Mesendoderm (in vitro differentiated cells): ENCODE results near the gene RPAP3.
A peak's percentile ranks its signal among the peaks of the same experiment; 100 is the strongest.

ENCODE experiments used
- DNase-seq: peaks from one replicate; pipeline ENCODE4 v3.0.0; 2013
- H2AK5ac ChIP-seq: 2 replicates; pipeline ENCODE4 v1.6.1; 2013; ENCODE audit warnings: low read length, inconsistent platforms
- H2BK120ac ChIP-seq: 2 replicates; pipeline ENCODE4 v1.6.1; 2013; ENCODE audit warnings: low read depth, mild to moderate bottlenecking, low read length, moderate library complexity, mixed read lengths
- H2BK15ac ChIP-seq: replicated peaks from 2 replicates; pipeline ENCODE4 v1.6.1; 2013; ENCODE audit warnings: low read depth, mild to moderate bottlenecking, moderate library complexity
- H2BK5ac ChIP-seq: 2 replicates; pipeline ENCODE4 v1.6.1; 2013; ENCODE audit warnings: low read length, inconsistent platforms
- H3K18ac ChIP-seq: 2 replicates; pipeline ENCODE4 v1.6.1; 2013; ENCODE audit warnings: mild to moderate bottlenecking, low read length, mixed read lengths
- H3K23ac ChIP-seq: one replicate; pipeline ENCODE4 v1.6.1; 2013; ENCODE audit warnings: low read length
- H3K27ac ChIP-seq: 2 replicates; pipeline ENCODE4 v1.5.1; 2013; ENCODE audit warnings: low read depth, mild to moderate bottlenecking, inconsistent platforms, low read length, moderate library complexity
- H3K27me3 ChIP-seq: 2 replicates; pipeline ENCODE4 v1.6.1; 2013; ENCODE audit warnings: low read length, control low read depth, mild to moderate bottlenecking, inconsistent platforms; ENCODE audit not compliant: insufficient read depth, poor library complexity
- H3K36me3 ChIP-seq: 2 replicates; pipeline ENCODE4 v1.6.1; 2013; ENCODE audit warnings: low read length, inconsistent platforms; ENCODE audit not compliant: control insufficient read depth, insufficient read depth
- H3K4ac ChIP-seq: one replicate; pipeline ENCODE4 v1.6.1; 2013; ENCODE audit warnings: low read depth, mild to moderate bottlenecking, low read length, moderate library complexity
- H3K4me1 ChIP-seq: 2 replicates; pipeline ENCODE4 v1.6.1; 2013; ENCODE audit warnings: low read depth, low read length, inconsistent platforms; ENCODE audit not compliant: control insufficient read depth
- H3K4me2 ChIP-seq: 2 replicates; pipeline ENCODE4 v1.6.1; 2013; ENCODE audit warnings: low read length
- H3K4me3 ChIP-seq: 2 replicates; pipeline ENCODE4 v1.5.1; 2013; ENCODE audit warnings: mild to moderate bottlenecking, low read length
- H3K56ac ChIP-seq: one replicate; pipeline ENCODE4 v1.6.1; 2013; ENCODE audit warnings: low read length
- H3K79me1 ChIP-seq: 2 replicates; pipeline ENCODE4 v1.6.1; 2013; ENCODE audit warnings: low read length, inconsistent platforms
- H3K79me2 ChIP-seq: 2 replicates; pipeline ENCODE4 v1.6.1; 2013; ENCODE audit warnings: mild to moderate bottlenecking, low read length; ENCODE audit not compliant: control insufficient read depth, insufficient read depth
- H3K9ac ChIP-seq: 2 replicates; pipeline ENCODE4 v1.6.1; 2013; ENCODE audit warnings: low read length, inconsistent platforms
- H4K5ac ChIP-seq: one replicate; pipeline ENCODE4 v1.6.1; 2013; ENCODE audit warnings: low read length
- H4K8ac ChIP-seq: one replicate; pipeline ENCODE4 v1.6.1; 2013; ENCODE audit warnings: low read depth, mild to moderate bottlenecking, control low read depth, low read length, moderate library complexity
- WGBS: extraction: QIAGEN DNeasy Blood & Tissue Kit; methylation state at CpG from one replicate; pipeline ENCODE4 v1.1.7; 2013; ENCODE audit warnings: low lambda C conversion rate, missing lambda C conversion rate; ENCODE audit not compliant: insufficient coverage; ENCODE audit errors: extremely low coverage; 5-methylcytosine and 5-hydroxymethylcytosine counted together

Gene RPAP3

GRCh38 chr12:47722136-47722834, 16.5 kb upstream of the RPAP3 start:
- Histone ChIP-seq H3K79me2 (no peaks in the 10 kb centered on the region), H4K5ac (no peak overlapping the region), H3K23ac (no peak overlapping the region), H3K27me3 (no peaks in the 10 kb centered on the region), H3K36me3 (no peaks in the 10 kb centered on the region), H3K9ac (no peak overlapping the region), H2BK15ac (no peak overlapping the region), H2BK5ac (no peak overlapping the region), H3K18ac (no peak overlapping the region), H2AK5ac (no peak overlapping the region), H3K27ac (no peak overlapping the region), H2BK120ac (no peak overlapping the region), H3K4ac (no peak overlapping the region), H3K4me3 (no peak overlapping the region), H3K4me1 (no peaks in the 10 kb centered on the region), H4K8ac (no peak overlapping the region), H3K56ac (no peak overlapping the region), H3K79me1 (no peaks in the 10 kb centered on the region), H3K4me2 (no peak overlapping the region)
- WGBS, result no CpG with 5 or more reads among the region's 7 CpGs
- DNase-seq, result no peak

- H3K4me1 ChIP-seq, result no peaks in the 10 kb centered on the region
- DNase-seq, result no peak
- H3K9ac ChIP-seq, result no peak overlapping the region
- H3K23ac ChIP-seq, result no peak overlapping the region
- H2BK15ac ChIP-seq, result no peak overlapping the region
- no peak overlapping the region for H3K18ac ChIP-seq
- H3K27ac ChIP-seq, result no peak overlapping the region
- no peak overlapping the region for H3K56ac ChIP-seq
- H3K79me2 ChIP-seq, result no peaks in the 10 kb centered on the region
- no peak overlapping the region for H2BK120ac ChIP-seq
- no peaks in the 10 kb centered on the region for H3K27me3 ChIP-seq
- no peaks in the 10 kb centered on the region for H3K79me1 ChIP-seq
- no peak overlapping the region for H4K8ac ChIP-seq
- H4K5ac ChIP-seq, result no peak overlapping the region
- no peaks in the 10 kb centered on the region for H3K36me3 ChIP-seq
- no peak overlapping the region for H3K4ac ChIP-seq
- no CpG with 5 or more reads among the region's 9 CpGs for WGBS
- H2AK5ac ChIP-seq, result no peak overlapping the region
- H3K4me3 ChIP-seq, result no peak overlapping the region
- H3K4me2 ChIP-seq, result no peak overlapping the region
- no peak overlapping the region for H2BK5ac ChIP-seq
Measured at GRCh38 chr12:47721431-47721973, 15.7 kb upstream of the RPAP3 start.

- no peak overlapping the region for H3K9ac ChIP-seq
Measured at GRCh38 chr12:47718531-47718930, 12.7 kb upstream of the RPAP3 start.

GRCh38 chr12:47717443-47718193, 11.8 kb upstream of the RPAP3 start:
- H2BK15ac ChIP-seq, result no peak overlapping the region
- no peak overlapping the region for H2AK5ac ChIP-seq
- no peak overlapping the region for H3K4me3 ChIP-seq
- no peaks in the 10 kb centered on the region for H3K79me1 ChIP-seq
- H2BK120ac ChIP-seq, result no peak overlapping the region
- H3K23ac ChIP-seq, result no peak overlapping the region
- no peak overlapping the region for H3K4ac ChIP-seq
- no peak overlapping the region for H3K4me2 ChIP-seq
- no peak overlapping the region for H4K5ac ChIP-seq
- H3K79me2 ChIP-seq, result no peaks in the 10 kb centered on the region
- DNase-seq, result peak; percentile 93
- H2BK5ac ChIP-seq, result no peak overlapping the region
- H3K9ac ChIP-seq, result peak overlapping the region; percentile 3
- H3K56ac ChIP-seq, result no peak overlapping the region
- no CpG with 5 or more reads among the region's 13 CpGs for WGBS
- H3K27me3 ChIP-seq, result no peaks in the 10 kb centered on the region
- no peaks in the 10 kb centered on the region for H3K36me3 ChIP-seq
- H3K18ac ChIP-seq, result no peak overlapping the region
- no peak overlapping the region for H4K8ac ChIP-seq
- no peaks in the 10 kb centered on the region for H3K4me1 ChIP-seq
- H3K27ac ChIP-seq, result peak overlapping the region; percentile 8

More at GRCh38 chr12:47718531-47718930, 12.7 kb upstream of the RPAP3 start:
- Histone ChIP-seq H3K27ac (no peak overlapping the region), H2BK120ac (no peak overlapping the region), H3K4ac (no peak overlapping the region), H2AK5ac (no peak overlapping the region), H3K4me3 (no peak overlapping the region), H2BK15ac (no peak overlapping the region), H3K4me1 (no peaks in the 10 kb centered on the region), H3K27me3 (no peaks in the 10 kb centered on the region), H4K5ac (no peak overlapping the region), H3K79me1 (no peaks in the 10 kb centered on the region), H3K23ac (no peak overlapping the region), H3K18ac (no peak overlapping the region), H4K8ac (no peak overlapping the region), H3K4me2 (no peak overlapping the region), H3K56ac (no peak overlapping the region), H2BK5ac (no peak overlapping the region), H3K79me2 (no peaks in the 10 kb centered on the region), H3K36me3 (no peaks in the 10 kb centered on the region)
- no peak for DNase-seq
- WGBS, result no CpG with 5 or more reads among the region's 1 CpG

- Histone ChIP-seq H3K27ac (no peak overlapping the region), H3K36me3 (no peaks in the 10 kb centered on the region), H3K4ac (no peak overlapping the region), H3K18ac (no peak overlapping the region), H3K79me1 (no peaks in the 10 kb centered on the region), H3K4me3 (no peak overlapping the region), H4K8ac (no peak overlapping the region), H3K27me3 (no peaks in the 10 kb centered on the region), H2BK5ac (no peak overlapping the region), H2BK120ac (no peak overlapping the region), H3K4me2 (no peak overlapping the region), H3K23ac (no peak overlapping the region), H2AK5ac (no peak overlapping the region), H2BK15ac (no peak overlapping the region), H3K56ac (no peak overlapping the region), H4K5ac (no peak overlapping the region), H3K4me1 (no peaks in the 10 kb centered on the region), H3K9ac (no peak overlapping the region), H3K79me2 (no peaks in the 10 kb centered on the region)
- WGBS, result no CpG with 5 or more reads among the region's 6 CpGs
- no peak for DNase-seq
Measured at GRCh38 chr12:47717046-47717442, 11.2 kb upstream of the RPAP3 start.
